ENCODE measurements around the gene KCNH2.

Gene KCNH2

GRCh38 chr7:150988230-150989226, 10.4 kb upstream of the KCNH2 start:
- TF ChIP-seq CTCF (IDR thresholded peaks at IDR 0.05; ENCODE audit: insufficient read depth, low read depth, low read length, missing control alignments) = peak; percentile 86
- no peak overlapping the region for H3K4me3 ChIP-seq (ENCODE audit: low read depth, low read length)
- peak; percentile 40 for DNase-seq (ENCODE audit: low read depth)

GRCh38 chr7:150986556-150986955, 8.4 kb upstream of the KCNH2 start:
- DNase-seq (ENCODE audit: low read depth) = no peak

GRCh38 chr7:150986099-150986512, 8.0 kb upstream of the KCNH2 start:
- TF ChIP-seq CTCF (IDR thresholded peaks at IDR 0.05; ENCODE audit: insufficient read depth, low read depth, low read length, missing control alignments) = peak; percentile 74
- peak; percentile 59 for DNase-seq (ENCODE audit: low read depth)
- no peak overlapping the region for H3K4me3 ChIP-seq (ENCODE audit: low read depth, low read length)

More at GRCh38 chr7:150986556-150986955, 8.4 kb upstream of the KCNH2 start:
- H3K4me3 ChIP-seq (ENCODE audit: low read depth, low read length) = no peak overlapping the region
- no peak for TF ChIP-seq CTCF (IDR thresholded peaks at IDR 0.05; ENCODE audit: insufficient read depth, low read depth, low read length, missing control alignments)

GRCh38 chr7:150983893-150984368, 5.8 kb upstream of the KCNH2 start:
- DNase-seq (ENCODE audit: low read depth) = peak; percentile 30
- no peak for TF ChIP-seq CTCF (IDR thresholded peaks at IDR 0.05; ENCODE audit: insufficient read depth, low read depth, low read length, missing control alignments)
- no peak overlapping the region for H3K4me3 ChIP-seq (ENCODE audit: low read depth, low read length)

- TF ChIP-seq CTCF (IDR thresholded peaks at IDR 0.05; ENCODE audit: insufficient read depth, low read depth, low read length, missing control alignments) = no peak
- H3K4me3 ChIP-seq (ENCODE audit: low read depth, low read length) = no peak overlapping the region
- no peak for DNase-seq (ENCODE audit: low read depth)
Observed at GRCh38 chr7:150982351-150982750, 4.2 kb upstream of the KCNH2 start.

GRCh38 chr7:150981644-150982043, 3.5 kb upstream of the KCNH2 start:
- no peak for DNase-seq (ENCODE audit: low read depth)
- no peak for TF ChIP-seq CTCF (IDR thresholded peaks at IDR 0.05; ENCODE audit: insufficient read depth, low read depth, low read length, missing control alignments)
- no peak overlapping the region for H3K4me3 ChIP-seq (ENCODE audit: low read depth, low read length)

All from GM12865 (cell line).